HG02642 (cell line): ENCODE results near the gene NNMT.

Experiments
- ATAC-seq: cut with Tn5 transposase; IDR thresholded peaks from one replicate; pipeline ENCODE4 v1.9.1; 2021; ENCODE audit warnings: mild to moderate bottlenecking; ENCODE audit not compliant: unreplicated experiment, poor library complexity

Gene NNMT

DNA sequence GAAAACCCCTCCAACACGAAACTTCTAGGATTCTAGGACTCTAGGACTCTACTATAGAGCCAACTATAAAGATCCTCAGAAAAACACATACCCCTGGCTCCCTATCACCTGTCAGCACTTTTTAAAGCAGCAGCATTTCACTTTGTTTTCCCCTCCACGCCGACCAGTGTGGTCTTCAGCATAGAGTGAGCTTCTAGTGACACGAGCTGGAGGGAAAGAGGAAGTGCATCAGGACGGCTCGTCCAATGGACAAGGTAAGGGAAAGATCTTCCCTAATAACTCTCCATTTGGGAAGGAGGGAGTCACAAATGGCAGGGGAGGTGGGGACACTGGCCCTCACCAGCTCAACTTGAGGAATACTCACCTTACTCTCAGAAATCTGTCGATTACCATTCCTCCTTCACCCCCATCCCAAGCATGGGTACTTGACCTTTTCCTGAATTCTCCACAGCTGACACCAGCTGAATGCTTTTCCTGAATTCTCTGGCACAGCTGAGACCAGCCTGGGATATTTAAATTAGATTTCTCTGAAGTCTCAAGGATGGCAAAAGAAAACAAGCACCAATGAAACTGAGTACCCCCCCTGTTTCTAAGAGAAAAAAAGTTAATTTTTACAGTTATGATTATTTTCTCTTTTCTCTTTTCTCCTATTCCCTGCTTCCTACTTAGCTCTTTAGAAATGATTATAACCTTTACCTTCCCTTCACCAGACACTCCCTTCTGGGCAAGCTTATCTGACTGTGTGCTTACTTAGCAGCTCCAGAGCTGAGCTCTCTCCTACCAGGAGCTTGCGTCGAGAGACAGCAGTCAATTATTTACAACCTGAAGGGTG lies 33.3 kb upstream of the NNMT start:
- ATAC-seq, result no peak

DNA sequence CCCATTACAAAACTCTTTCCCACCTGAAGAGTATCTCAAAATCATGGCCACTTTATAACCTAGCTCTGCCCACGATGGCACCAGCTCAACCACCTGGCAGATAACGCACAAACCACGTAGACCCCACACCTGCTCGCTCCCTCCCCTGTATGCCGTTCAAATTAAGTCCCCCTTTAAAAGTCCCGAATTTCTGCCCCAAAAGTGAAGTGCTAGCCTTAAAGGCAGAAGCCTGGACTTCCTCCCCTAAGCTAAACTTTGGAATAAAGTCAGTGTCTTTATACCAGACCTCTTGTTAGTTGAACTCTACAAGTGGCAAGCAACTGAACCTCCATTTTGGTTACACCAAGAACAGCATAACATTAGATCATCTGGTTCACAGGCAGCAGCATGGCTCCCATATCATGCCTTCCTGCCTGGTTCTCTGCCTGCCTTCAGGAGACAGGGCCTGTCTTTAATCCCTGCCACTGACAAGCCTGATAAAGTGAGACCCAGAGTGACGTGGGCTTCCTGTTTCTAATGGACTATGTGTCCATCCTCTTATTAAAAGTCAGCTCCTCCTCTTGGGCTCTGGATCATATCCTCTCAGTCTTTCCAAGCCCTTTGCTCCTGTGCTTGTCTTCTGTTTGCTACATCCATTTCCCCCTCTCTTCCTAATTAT lies 32.6 kb upstream of the NNMT start:
- no peak for ATAC-seq

DNA sequence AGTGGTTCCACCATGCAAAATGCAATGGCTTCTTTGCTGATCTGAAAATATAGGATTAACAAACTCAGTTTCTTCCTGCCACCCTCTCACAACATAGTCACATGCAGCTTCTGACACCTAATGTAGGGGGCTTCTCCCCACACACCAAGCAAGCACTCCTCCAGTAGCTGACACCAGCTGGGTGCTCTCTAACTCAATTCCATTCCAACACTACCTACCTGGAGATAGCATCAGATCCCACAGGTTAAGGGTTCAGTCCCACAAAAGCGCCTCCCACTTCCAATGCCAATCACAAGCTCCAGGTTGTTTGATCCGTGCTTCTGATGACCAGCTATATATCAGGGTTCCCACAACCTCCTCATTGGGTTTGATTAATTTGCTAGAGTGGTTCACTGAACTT lies 31.8 kb upstream of the NNMT start:
- ATAC-seq, result no peak

DNA sequence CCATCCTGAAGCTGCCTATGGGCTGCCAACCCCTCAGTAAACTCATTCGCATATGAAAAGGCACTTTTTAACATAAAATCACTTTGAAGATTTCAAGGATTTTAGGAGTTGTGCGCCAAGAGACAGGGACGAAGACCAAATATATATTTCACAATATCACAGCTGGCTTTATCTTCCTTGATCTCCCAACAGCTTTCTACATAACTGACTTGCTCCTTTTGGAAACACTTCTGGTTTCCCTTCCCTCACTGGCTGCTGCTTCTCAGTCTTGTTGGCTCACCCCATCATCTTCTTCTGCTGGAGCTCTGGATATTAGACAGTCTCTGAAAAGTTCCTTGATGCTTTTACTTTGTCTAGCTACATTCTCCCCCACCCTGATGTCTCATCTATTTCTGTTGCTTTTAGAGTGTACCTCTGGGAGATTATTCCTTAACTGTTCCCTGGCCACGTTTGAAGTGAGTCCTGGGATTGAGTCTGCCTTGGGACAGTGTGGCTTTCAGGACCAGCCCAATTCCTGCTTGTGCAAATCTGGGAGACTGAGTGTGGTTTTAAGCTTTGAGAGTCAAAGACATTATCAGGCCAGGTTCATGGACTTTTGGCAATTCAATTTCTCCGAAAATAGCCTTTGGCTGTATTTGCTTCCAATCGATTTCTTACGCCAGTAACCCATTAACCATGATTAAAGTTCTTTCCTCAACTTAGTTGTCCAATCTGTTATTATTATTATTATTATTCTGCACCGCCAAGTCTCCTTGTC lies 30.9 kb upstream of the NNMT start:
- ATAC-seq, result no peak

DNA sequence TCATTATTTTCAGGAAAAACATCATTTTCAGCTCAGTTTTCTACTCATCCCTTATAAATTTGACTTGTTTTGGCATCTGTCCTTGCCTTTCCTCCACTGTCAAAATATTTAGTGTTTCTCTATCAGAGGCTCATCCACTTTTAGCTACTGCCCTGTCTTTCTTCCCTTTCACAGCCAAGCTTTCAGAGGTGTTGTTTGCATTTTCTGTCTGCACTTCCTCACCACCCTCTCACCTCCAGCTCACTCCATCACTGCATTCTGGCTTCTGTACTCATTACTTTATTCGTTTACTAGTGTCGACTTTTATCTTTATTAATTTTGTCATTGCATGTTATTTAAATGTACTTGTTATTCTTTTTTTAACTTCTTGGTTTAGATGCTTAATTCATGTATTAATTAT lies 26.7 kb upstream of the NNMT start:
- ATAC-seq, result no peak

DNA sequence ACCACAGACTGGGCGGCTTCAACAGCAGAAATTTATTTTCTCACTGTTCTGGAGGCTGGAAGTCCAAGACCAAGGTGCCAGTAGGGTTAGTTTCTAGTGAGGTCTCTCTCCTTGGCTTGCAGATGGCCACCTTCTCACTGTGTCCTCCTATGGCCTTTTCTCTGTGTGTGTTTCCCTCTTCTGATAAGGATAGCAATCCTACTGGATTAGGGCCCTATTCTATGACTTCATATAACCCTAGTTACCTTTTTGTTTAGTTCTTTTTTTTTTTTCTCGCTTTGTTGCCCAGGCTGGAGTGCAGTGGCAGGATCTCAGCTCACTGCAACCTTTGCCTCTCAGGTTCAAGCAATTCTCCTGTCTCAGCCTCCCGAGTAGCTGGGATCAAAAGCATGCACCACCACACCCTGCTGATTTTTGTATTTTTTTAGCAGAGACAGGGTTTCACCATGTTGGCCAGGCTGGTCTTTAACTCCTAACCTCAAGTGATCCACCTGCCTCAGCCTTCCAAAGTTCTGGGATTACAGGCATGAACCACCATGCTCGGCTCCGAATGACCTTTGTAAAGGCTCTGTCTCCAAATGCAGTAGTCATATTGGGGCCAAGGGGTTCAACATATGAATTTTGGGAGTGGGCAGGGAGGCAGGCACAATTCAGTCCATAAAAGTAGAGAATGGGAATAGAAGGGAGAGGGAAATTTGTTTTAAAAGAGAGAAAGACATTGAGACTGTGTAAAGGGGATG lies 25.5 kb upstream of the NNMT start:
- ATAC-seq, result no peak

DNA sequence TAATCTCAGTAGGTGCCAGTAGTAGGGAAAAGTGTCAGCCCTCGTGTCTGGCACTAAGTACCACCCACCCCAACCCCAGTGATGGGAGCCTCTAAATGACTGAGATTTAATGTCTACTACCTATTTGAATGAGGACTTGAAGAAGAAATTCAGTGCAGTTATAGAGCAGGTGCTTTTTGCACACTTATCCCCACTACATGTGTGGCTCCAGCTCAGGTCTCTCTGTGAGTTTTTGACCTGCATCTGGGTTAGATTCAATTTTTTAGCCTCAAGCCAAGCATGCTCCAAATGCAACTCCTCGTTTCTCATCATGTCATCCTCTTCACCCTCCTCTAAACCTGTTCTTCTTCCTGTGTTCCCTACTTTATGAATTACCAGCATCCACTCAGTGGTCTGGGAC lies 24.9 kb upstream of the NNMT start:
- no peak for ATAC-seq

DNA sequence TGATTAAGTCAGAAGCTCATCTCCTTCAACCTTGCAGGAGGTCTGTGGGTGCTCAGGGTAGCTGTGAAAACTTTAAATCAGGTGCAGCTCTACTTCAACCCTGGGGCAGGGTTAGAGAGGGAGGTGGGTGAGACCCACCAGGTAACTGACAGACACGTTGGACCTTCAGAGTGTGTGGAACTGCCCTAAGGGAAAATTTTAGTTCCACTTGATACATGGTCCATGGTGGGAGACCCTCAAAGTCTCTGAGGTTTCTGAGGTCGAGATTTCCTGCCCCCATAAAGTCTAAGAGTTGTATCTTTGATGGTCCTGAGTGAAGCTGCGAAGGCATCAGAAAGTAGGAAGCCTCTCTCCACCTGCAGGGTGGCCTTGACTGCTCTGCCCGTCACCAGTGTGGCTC lies 23.9 kb upstream of the NNMT start:
- ATAC-seq, result no peak

DNA sequence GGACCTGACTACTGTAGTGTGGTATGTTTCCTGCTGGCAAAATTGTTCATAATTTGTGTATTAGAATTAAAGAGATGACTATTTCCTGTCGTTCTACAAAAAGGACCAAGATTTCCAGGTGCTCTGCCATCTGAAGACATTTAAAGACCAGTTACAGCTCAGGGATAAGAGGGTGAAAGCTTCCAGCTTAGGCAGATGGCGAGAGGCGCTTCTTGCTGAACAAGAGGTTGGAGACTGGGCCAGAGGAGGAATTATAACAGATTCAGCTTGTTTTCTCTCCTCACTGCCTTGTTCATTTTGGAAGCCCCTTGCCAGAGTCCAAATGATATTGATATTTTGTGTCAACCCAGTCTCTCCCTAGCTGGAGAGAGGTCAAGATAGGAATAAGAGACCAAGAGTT lies 23.1 kb upstream of the NNMT start:
- ATAC-seq, result no peak

DNA sequence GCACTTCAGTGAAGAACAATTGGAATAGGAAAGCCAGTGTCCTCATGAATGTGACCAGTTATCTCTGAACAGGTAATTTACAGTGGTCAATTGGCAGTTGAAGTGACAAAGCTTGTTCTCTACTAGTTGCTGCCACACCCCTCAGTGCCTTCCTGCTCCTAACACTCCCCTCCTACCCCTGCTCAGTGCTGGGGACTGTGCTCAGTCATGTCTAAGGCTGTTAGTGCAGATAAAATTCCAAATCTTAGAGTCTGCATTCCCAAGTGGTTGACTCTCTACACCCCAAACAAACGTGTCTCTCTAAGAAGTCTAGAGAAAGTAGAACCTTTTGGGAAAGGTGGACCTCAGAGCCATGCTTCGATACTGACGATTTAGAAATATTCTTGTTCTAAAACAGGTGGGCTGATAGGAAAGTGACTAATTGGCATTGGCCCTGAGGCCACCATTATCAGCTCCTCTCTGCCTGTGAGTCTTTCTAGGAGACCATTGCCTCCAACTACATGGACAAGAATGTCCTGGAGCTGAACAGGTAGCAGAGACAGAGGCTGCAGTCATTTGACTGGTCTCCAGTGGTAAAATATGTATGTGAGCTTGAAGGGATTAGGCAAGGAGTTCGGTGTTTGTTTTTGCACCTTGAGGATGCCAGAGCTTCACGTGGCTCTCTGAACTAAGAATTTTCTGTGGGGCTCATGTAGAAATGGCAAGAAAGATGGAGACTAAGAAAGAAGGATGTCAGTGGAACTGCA lies 22.1 kb upstream of the NNMT start:
- ATAC-seq, result no peak

DNA sequence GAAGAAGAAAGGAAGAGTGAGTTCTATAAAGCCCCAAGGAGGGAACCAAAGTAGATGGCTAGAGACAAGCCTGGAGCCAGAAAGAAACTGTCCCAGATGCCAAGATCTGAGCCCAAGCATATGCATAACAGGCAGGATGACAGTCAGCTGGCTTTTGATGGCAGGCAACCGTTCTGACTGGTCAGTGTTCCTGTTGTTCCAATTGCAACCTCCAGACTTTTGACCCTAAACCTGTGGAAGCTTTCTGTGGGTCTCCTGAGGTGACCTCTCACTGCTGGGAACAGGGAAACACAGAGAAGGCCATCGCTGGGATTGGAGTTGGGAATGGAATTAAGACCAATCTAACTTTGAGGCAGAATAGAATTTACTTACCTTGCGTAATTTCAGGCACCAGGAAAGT lies 21.6 kb upstream of the NNMT start:
- no peak for ATAC-seq

DNA sequence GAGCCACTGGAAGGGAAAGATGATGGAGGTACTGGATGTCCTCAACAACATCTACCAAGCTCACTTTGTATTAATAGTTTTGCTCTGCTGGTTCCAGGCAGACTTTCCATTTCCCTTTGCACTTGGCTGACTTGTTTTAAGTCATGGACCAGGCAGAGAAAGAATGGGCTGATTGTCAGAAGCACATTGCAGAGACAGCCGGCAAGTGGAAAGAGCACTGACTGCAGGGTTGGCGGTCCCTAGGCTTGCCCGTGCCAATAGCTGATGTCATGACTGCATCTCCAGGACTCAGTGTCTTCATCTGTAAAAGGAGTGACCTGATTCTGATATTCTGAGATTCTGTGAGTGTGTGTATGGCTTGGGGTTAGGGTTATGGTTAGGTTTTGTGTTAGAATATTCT lies 20.9 kb upstream of the NNMT start:
- ATAC-seq, result no peak

DNA sequence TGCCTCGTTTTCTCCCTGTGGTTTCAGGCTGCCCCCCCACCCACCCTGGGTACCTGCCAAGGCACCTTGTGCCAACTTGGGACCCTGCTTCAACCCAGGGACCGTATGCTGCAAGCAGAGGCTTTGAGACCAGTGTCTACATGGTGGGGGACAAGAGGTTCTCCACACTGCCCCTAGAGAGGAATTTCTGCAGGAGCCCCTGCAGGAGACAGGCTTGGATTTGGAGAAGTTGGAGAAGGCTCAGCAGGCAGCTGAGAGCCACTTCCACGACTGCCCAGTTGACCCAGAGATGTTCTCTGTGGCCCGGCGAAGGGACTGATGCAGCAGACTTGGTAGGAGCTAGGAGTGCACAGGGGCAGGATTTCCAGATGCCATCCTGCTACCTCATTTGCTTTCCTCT lies 20.1 kb upstream of the NNMT start:
- no peak for ATAC-seq

DNA sequence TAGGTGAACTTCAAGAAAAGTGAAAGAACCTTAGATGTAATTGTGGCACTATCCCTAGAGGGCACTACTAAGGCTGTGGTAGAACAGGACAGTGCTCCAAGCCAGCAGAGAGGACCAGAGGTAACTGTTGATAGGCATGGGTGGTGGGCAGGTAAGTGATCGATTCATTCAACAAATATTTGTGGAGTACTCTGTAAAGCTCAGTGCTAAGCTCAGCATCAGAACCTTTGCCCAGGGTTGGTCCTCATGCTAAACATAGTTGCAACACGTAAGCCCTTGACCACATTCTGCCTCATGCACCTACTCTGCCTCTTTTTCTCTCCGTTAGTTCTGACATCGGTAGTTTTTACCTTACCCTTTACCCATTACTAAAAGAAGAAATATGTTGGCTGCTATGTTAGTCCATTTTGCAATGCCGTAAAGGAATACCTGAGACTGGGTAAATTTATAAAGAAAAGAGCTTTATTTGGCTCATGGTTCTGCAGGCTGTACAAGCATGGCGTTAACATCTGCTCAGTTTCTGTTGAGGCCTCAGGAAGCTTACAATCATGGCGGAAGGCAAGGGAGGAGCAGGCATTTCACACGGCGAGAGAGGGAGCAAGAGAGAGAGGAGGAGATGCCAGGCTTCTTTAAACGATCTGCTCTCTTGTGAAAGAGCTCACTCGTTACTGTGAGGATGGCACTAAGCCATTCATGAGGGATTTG lies 18.4 kb upstream of the NNMT start:
- ATAC-seq, result no peak

DNA sequence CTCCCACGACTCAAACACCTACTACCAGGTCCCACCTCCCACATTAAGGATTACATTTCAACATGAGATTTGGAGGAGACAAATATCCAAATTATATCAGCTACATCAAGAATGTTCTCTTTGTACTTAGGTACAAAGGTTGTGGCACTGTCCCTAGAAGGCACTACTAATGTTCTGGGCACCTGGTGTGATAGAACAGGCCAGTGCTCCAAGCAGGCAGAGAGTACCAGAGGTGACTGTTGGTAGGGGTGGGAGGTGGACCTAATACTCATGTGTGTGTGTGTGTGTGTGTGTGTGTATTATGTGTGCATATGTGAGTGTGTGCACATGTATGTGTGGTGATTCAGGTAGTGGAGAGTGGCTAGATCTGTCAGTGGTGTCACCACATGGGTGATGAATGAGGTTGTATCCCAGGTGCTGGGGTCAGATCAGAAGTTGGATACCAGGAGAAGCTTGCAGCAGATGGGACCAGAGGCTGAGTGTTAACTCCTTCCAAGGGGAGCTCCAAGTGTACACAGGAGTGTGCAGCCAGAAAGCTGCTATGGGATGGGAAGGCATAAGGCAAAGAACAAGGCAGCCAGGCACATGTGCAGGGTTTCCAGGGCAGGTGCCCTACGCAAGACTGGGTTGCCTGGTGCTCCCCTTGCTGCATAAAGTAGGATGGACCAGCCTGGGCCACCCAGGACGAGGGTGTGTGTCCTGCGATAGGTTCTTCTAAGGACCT lies 17.7 kb upstream of the NNMT start:
- ATAC-seq, result no peak

DNA sequence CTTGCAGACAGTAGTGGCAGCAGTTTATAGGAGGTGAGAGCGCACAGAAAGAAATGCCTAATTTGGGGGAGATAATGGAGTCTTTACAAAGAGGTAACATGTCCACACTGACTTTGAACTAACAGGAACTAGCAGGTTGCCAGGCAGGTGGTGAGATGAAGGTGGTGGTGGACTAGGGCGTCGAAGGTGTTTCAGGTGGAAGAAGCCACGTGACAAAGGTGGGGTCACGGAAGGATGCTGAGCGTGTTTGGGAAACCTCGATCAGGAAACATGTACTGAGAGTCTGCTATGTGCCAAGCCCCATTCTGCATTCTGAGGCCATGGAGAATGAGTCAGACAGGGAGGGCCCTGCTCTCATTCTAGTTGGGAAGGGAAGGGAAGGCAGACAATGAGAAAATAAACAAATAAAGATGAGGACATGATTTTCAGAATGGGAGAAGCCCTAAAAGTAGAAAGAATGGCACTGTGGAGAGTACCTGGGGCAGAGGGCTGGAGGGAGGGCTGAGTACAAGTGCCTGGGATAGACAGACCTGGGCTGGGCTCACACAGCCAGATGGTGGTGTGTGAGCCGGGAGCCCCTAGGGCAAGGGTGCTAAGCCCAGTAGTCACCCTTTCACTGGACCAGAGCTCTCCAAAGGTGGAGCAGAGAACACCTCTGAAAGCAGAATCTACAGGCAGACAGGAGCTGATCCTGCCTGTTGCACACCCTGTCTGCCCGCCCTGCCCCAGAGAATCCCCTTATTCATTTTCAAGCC lies 16.2 kb upstream of the NNMT start:
- ATAC-seq, result no peak

DNA sequence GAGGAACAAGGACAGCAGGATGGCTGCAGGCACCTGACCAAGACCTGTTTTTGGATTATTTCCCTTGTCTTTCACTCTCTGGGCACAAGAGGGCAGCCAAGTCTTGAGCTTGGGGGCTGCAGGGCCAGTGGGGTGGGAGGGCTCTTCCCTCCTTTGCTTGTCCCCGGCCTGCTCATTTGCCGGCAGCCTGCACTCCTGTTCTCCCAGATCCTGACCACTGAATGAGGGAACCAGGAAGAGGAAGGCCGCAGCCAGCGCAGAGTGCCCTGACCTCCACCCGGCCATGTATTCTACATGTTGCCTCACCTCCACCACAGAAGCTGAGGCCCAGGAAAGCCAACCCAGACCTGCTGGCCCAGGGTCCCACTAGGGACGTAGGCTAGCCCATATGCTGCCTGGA lies 15.5 kb upstream of the NNMT start:
- no peak for ATAC-seq

DNA sequence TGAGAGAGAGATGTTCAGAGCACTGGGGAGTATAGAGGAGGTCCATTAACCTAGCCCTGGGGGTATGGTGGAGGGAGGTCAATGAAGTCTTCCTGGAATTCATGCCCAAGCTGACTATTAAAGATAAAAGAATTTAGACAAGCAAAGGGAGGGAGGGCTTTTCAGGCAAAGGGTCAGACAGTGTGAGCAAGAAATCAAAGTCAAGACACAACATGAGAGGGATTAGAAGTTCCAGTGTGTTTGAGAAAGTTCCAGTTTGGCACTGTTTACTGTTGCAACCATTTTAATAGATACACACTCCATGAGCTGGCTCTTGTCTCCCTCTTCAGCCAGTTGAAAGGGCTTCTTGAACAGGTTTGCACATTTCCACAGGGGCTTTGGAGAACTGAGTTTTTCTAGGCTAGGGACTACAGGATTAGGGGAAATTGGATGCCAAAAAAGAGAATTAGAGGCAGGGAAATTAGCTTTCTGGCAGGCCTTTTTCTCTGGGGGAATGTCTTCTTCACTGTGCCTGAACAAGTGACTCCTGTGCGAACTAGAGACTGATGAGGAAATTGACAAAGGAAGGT lies 14.7 kb upstream of the NNMT start:
- ATAC-seq, result no peak
